ENCODE data around the gene MTX1.

GRCh38 chr1:155200920-155201319 is 7.6 kb upstream of the MTX1 start:
- TF ChIP-seq CTCF (IDR thresholded peaks at IDR 0.05) = no peak
- no peak for TF ChIP-seq POLR2A (IDR thresholded peaks at IDR 0.05)
- no peak for TF ChIP-seq EP300 (IDR thresholded peaks at IDR 0.05)

Measured in tibial nerve (tissue), 4 donors.